Type B pancreatic cell (in vitro differentiated cells): Measurements from ENCODE around the gene GPER1. TPM values are rescaled to one million over a fixed set of nuclear protein-coding genes. Genes with fewer than 3 reads are reported as not detected.
"Not testable (repeated sequence)": the region's sequence is repeated elsewhere in the genome, so short reads cannot be mapped to it uniquely, and the experiment has no call there.

Experiments
- DNase-seq: peaks from one replicate; pipeline ENCODE4 v3.0.0; 2021; ENCODE audit warnings: mixed read lengths; ENCODE audit not compliant: unreplicated experiment; ENCODE audit errors: extremely low spot score
- H3K27ac Mint-ChIP-seq: 2 replicates; pipeline ENCODE4 v1.8.0; 2021; ENCODE audit warnings: mild to moderate bottlenecking, mixed read lengths
- H3K27me3 Mint-ChIP-seq: 2 replicates; pipeline ENCODE4 v1.8.0; 2021; ENCODE audit warnings: mixed read lengths
- H3K36me3 Mint-ChIP-seq: 2 replicates; pipeline ENCODE4 v1.8.0; 2021; ENCODE audit warnings: mixed read lengths
- H3K4me1 Mint-ChIP-seq: one replicate; pipeline ENCODE4 v1.8.0; 2021; ENCODE audit warnings: mixed read lengths; ENCODE audit not compliant: unreplicated experiment
- H3K4me3 Mint-ChIP-seq: 2 replicates; pipeline ENCODE4 v1.8.0; 2021; ENCODE audit warnings: mild to moderate bottlenecking, mixed read lengths
- H3K9me3 Mint-ChIP-seq: 2 replicates; pipeline ENCODE4 v1.8.0; 2021; ENCODE audit warnings: mixed read lengths
- total RNA-seq: library from RNA; stranded (reverse); gene quantifications from 2 replicates; pipeline ENCODE4 v1.2.1, GENCODE V29; 2021; ENCODE audit warnings: low replicate concordance
- TF ChIP-seq, protein P1 (sequence below): fragments of 200-600 bp; sonication (generic); conservative IDR thresholded peaks from 2 replicates; pipeline ENCODE4 v1.5.0; 2021; ENCODE audit warnings: antibody characterized with exemption, mild to moderate bottlenecking

Gene GPER1
- total RNA-seq, 1 donor from 2014 or later, result 5.0 TPM

DNA sequence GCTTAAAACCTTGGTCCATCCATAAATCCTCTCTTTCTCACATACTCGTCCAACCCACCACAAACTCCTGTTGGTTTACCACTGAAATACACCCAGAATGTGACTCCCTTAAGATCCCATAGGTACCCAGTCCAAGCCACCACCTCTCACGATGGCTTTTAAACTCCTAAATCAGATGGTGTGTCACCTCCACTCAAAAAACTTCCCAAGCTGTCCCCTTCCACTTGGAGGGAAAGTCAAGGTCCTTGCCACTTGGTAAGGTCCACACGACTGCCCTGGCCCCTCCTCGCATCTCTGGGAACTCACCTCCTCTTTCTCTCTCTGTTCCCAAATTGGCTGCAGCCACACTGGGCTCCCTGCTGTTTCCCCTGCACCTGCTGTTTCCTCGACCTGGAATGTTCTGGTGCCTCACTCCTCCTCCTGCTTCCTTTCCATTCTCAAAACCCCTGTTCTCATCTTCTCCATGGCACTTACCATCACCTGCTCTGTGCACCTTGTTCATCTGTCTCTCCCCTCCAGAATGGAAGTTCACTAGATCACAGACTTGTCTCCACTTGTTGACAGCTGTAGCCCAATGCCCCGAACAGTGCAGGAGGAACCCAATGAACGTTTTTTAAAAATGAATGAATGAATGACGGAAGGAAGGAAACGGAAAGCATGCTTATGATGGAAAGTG is 49.1 kb downstream of the GPER1 start:
- Mint-ChIP-seq H3K27ac (peak overlapping the region; percentile 66), H3K9me3 (peaks cover under 1% of the 10 kb centered on the region)

DNA sequence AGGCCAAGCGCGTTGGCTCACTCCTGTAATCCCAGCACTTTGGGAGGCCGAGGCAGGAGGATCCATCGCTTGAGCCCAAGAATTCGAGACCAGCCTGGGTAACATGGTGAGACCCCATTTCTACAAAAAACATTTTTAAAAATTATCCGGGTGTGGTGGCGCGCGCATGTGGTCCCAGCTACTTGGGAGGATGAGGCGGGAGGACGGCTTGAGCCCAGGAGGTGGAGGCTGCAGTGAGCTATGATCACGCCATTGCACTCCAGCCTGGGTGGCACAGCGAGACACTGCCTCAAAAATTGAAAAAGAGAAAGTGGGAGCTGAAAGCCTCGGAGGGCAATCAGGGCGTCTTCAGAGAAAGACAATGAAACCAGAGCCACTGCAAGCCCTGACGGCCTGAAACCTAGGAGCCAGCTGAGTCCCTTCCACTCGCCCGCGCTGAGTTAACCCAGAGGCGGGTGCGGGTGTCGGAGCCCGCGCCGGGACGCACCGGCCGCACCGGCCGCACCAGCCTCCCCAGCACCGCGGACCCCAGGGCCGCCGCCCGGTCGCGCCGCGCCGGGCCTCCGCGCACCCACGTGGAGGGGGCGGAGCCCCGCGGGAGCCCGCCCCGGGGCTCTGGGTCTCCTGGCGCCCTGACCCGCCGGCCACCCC is 49.7 kb downstream of the GPER1 start:
- H3K27me3 Mint-ChIP-seq, result no peaks in the 10 kb centered on the region
- peaks cover 11% of the 10 kb centered on the region for H3K36me3 Mint-ChIP-seq
- DNase-seq, result no peak
- H3K4me3 Mint-ChIP-seq, result peak overlapping the region; percentile 92
- H3K27ac Mint-ChIP-seq, result peak overlapping the region; percentile 94
- H3K9me3 Mint-ChIP-seq, result no peaks in the 10 kb centered on the region
- TF ChIP-seq, protein P1, sequence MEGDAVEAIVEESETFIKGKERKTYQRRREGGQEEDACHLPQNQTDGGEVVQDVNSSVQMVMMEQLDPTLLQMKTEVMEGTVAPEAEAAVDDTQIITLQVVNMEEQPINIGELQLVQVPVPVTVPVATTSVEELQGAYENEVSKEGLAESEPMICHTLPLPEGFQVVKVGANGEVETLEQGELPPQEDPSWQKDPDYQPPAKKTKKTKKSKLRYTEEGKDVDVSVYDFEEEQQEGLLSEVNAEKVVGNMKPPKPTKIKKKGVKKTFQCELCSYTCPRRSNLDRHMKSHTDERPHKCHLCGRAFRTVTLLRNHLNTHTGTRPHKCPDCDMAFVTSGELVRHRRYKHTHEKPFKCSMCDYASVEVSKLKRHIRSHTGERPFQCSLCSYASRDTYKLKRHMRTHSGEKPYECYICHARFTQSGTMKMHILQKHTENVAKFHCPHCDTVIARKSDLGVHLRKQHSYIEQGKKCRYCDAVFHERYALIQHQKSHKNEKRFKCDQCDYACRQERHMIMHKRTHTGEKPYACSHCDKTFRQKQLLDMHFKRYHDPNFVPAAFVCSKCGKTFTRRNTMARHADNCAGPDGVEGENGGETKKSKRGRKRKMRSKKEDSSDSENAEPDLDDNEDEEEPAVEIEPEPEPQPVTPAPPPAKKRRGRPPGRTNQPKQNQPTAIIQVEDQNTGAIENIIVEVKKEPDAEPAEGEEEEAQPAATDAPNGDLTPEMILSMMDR, result no peak
- peaks cover 17% of the 10 kb centered on the region for H3K4me1 Mint-ChIP-seq

More for the DNA sequence above, 49.1 kb downstream of the GPER1 start:
- TF ChIP-seq, protein P1, result no peak
- Mint-ChIP-seq H3K4me1 (peaks cover 12% of the 10 kb centered on the region), H3K36me3 (peaks cover 13% of the 10 kb centered on the region), H3K4me3 (peak overlapping the region; percentile 91), H3K27me3 (no peaks in the 10 kb centered on the region)
- no peak for DNase-seq

DNA sequence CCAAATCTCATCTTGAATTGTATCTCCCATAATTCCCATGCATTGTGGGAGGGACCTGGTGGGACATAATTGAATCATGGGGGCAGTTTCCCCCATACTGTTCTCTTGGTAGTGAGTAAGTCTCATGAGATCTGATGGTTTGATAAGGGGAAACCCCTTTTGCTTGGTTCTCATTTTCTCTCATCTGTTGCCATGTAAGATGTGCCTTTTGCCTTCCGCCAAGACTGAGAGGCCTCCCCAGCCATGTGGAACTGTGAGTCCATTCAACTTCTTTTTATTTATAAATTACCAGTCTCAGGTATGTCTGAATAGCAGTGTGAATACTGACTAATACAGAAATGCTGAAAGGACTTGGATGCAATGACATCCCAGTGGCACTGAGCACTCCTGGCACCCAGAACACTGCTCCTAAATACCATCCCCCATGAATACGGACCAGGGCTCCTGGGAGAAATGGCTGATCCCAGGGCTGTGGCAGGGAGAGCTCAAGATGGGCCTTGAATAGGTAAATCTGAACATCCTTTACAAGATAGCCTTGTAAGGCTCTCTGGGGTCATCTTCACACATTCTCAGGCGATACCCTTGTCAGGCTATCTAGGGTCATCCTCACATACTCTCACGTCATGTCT is 52.7 kb downstream of the GPER1 start:
- Mint-ChIP-seq H3K27me3 (no peaks in the 10 kb centered on the region), H3K4me3 (peak overlapping the region; percentile 22), H3K4me1 (peaks cover 17% of the 10 kb centered on the region), H3K9me3 (no peaks in the 10 kb centered on the region), H3K27ac (no peak overlapping the region), H3K36me3 (no peaks in the 10 kb centered on the region)
- TF ChIP-seq, protein P1, result no peak
- DNase-seq, result no peak

DNA sequence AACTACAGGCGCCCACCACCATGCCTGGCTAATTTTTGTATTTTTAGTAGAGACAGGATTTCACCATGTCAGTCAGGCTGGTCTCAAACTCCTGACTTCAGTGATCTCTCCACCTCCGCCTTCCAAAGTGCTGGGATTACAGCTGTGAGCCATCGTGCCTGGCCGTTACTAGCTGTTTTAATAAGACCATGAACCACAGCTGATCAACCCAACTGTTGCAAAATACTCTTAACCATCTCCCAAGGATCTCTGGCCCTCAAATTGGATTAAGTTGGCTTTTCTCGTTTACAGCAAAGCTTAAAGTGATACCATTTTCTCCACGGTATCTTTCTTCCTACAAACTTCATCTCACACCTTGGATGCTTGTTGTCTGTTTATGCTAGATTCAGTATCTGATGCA is 53.7 kb downstream of the GPER1 start:
- H3K27me3 Mint-ChIP-seq, result no peaks in the 10 kb centered on the region
- TF ChIP-seq, protein P1, result no peak

DNA sequence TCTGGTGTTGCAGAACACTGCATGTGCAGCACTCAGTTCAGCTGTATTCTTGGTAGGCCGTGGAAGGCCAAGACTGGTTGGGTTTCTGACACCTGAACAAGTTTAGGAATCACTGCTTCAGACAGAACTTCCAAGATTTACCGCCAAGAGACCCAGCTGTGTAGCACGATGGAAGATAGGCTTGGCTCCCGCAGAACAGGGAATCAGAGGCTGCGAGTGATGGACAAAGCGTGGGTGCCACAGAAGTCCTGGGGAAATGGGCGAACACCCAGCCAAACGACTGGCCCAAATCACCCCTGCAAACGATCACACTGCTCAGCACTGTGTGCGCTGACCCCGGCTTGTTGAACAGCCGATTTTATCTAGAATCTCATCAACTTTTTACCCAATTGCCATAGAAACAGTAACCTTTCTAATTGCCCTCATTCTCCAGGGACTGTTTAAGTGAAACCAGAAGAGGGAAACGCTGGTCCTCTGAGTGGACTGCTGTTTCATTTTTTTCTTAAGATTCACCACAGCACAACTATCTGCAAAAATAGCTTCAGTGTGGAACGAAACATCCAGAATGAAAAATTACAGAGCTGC is 54.2 kb downstream of the GPER1 start:
- H3K27ac Mint-ChIP-seq, result peak overlapping the region; percentile 34
- H3K9me3 Mint-ChIP-seq, result no peaks in the 10 kb centered on the region
- no peaks in the 10 kb centered on the region for H3K27me3 Mint-ChIP-seq
- H3K4me3 Mint-ChIP-seq, result peak overlapping the region; percentile 41
- H3K36me3 Mint-ChIP-seq, result no peaks in the 10 kb centered on the region
- TF ChIP-seq, protein P1, result no peak
- DNase-seq, result no peak
- peaks cover 10% of the 10 kb centered on the region for H3K4me1 Mint-ChIP-seq

More for the DNA sequence above, 53.7 kb downstream of the GPER1 start:
- H3K4me1 Mint-ChIP-seq, result peaks cover 14% of the 10 kb centered on the region
- no peaks in the 10 kb centered on the region for H3K36me3 Mint-ChIP-seq
- H3K9me3 Mint-ChIP-seq, result no peaks in the 10 kb centered on the region
- no peak for DNase-seq
- H3K4me3 Mint-ChIP-seq, result peak overlapping the region; percentile 41
- no peak overlapping the region for H3K27ac Mint-ChIP-seq

DNA sequence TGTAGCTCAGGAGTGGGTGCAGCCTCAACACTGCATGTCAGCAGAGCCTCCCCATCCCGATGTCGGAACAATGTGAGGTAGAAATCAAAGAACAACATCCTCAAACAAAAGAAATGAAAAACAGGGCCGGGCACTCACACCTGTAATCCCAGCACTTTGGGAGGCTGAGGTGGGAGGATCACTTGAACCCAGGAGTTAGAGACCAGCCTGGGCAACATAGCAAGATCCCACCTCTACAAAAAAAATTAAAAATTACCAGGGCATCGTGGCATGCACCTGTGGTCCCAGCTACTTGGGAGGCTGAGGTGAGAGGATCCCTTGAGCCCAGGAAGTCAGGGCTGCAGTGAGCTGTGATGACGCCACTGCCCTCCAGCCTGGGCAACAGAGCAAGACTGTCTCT is 55.1 kb downstream of the GPER1 start:
- not testable (repeated sequence) for H3K27me3 Mint-ChIP-seq, H3K4me3 Mint-ChIP-seq, H3K9me3 Mint-ChIP-seq, H3K27ac Mint-ChIP-seq, H3K36me3 Mint-ChIP-seq, H3K4me1 Mint-ChIP-seq, DNase-seq
